ENCODE data around the gene SFRP5. TPM values are rescaled to one million over a fixed set of nuclear protein-coding genes. Genes with fewer than 3 reads are reported as not detected.

Gene SFRP5
- total and polyA plus RNA-seq, 2 of the 4 experiments (the other 2 are of a cell fraction) = not detected

GRCh38 chr10:97778452-97779302 lies 6.9 kb upstream of the SFRP5 start (continued):
- TF ChIP-seq ELK1 (IDR thresholded peaks at IDR 0.05; ENCODE audit: borderline replicate concordance, low read depth, low read length) = no peak

GRCh38 chr10:97777143-97777542 lies 5.3 kb upstream of the SFRP5 start:
- no peak overlapping the region for H3K14ac ChIP-seq (replicated peaks; ENCODE audit: low read depth, low read length)
- WGBS, 2 experiments (ENCODE audit: extremely low coverage in 2 of 2, insufficient read length in 1 of 2) = 85% methylated on average over 3 of the region's 4 CpGs; no CpG with 5 or more reads in 1 of the 2 experiments
- no peak overlapping the region for H2BK15ac ChIP-seq (ENCODE audit: low read depth, low read length)
- no peak overlapping the region for H2AK9ac ChIP-seq (replicated peaks; ENCODE audit: low read depth, low read length, poor library complexity)
- in situ Hi-C loops (cut with MboI; ENCODE audit: low sequenced_read_pairs) (loop anchor here (25.0 kb wide), 1 partner anchor 260 kb away; the partner anchor contains the start of gene CRTAC1), dilution Hi-C loops (cut with HindIII; ENCODE audit: low sequenced_read_pairs, unreplicated experiment) (no loop called here), intact Hi-C loops (cut with micrococcal nuclease) (no loop called here)
- no peak overlapping the region for H4K8ac ChIP-seq (ENCODE audit: low read depth in 2 of 2, low read length in 2 of 2)
- H3K4ac ChIP-seq (ENCODE audit: low read depth, low read length) = no peak overlapping the region
- H2AFZ ChIP-seq (replicated peaks; ENCODE audit: low read length, poor library complexity) = no peak overlapping the region
- no peaks in the 10 kb centered on the region for H3K9me1 ChIP-seq (ENCODE audit: insufficient read depth, low read length)
- H3K27me3 ChIP-seq (ENCODE audit: control insufficient read depth, insufficient read depth, low read length) = peaks cover 59% of the 10 kb centered on the region
- no peak overlapping the region for H3K27ac ChIP-seq (ENCODE audit: insufficient read depth, low read length)
- no peak for TF ChIP-seq FOS (IDR thresholded peaks at IDR 0.05; ENCODE audit: low read depth, low read length)
- TF ChIP-seq CHD1 (IDR thresholded peaks at IDR 0.05; ENCODE audit: low read depth, low read length) = no peak
- no peak overlapping the region for H3K4me2 ChIP-seq (ENCODE audit: low read depth, low read length)
- no peak overlapping the region for H2AK5ac ChIP-seq (ENCODE audit: low read depth, low read length)
- DNase-seq (no peak), ATAC-seq (ENCODE audit: low read depth) (no peak)
- H4K5ac ChIP-seq (ENCODE audit: low read depth, low read length) = no peak overlapping the region
- H3K9me3 ChIP-seq (ENCODE audit: control insufficient read depth, insufficient read depth, low read length) = no peaks in the 10 kb centered on the region
- H3K4me1 ChIP-seq (ENCODE audit: control insufficient read depth, insufficient read depth, low read length) = no peaks in the 10 kb centered on the region
- no peaks in the 10 kb centered on the region for H3K79me1 ChIP-seq (ENCODE audit: low read depth in 1 of 2, low read length in 2 of 2)
- H2BK20ac ChIP-seq (ENCODE audit: low read depth, low read length) = no peak overlapping the region
- H3K18ac ChIP-seq (ENCODE audit: low read depth, low read length) = no peak overlapping the region
- no peak overlapping the region for H2BK120ac ChIP-seq (ENCODE audit: low read depth, low read length)
- no peak overlapping the region for H4K91ac ChIP-seq (ENCODE audit: insufficient read depth, low read depth, low read length)
- no peak overlapping the region for H3K23ac ChIP-seq (ENCODE audit: low read depth, low read length)
- no peak overlapping the region for H3K4me3 ChIP-seq (ENCODE audit: insufficient read depth, low read depth, low read length)
- no peak overlapping the region for H2BK5ac ChIP-seq (ENCODE audit: low read depth, low read length, poor library complexity, severe bottlenecking)
- H3K36me3 ChIP-seq (ENCODE audit: control insufficient read depth, insufficient read depth, low read length) = no peaks in the 10 kb centered on the region
- ChIA-PET CTCF (no interaction called here), POLR2A (ENCODE audit: unreplicated experiment) (no interaction called here)
- no peaks in the 10 kb centered on the region for H4K20me1 ChIP-seq (ENCODE audit: insufficient read depth, low read length)
- H3K9ac ChIP-seq (ENCODE audit: low read depth, low read length) = no peak overlapping the region
- no peak overlapping the region for H3K56ac ChIP-seq (ENCODE audit: extremely low read depth, insufficient read depth, low read length)
- no TSS peak for BruUV-seq (replicated peaks)

Data from IMR-90 (cell line).